Pulmonary artery endothelial cell (primary cell): ENCODE measurements around the gene SEC16A. TPM values are rescaled to one million over a fixed set of nuclear protein-coding genes. Genes with fewer than 3 reads are reported as not detected.

Experiments
- DNase-seq: peaks from one replicate; pipeline ENCODE4 v3.0.0-alpha.2; 2011; ENCODE audit warnings: low read depth, low spot score
- total RNA-seq: library from RNA; depleted of rRNA; stranded (reverse); fragments of >200 nt; gene quantifications from 2 replicates; pipeline ENCODE4 v1.2.3, GENCODE V29; 2014

The SEC16A gene
- total RNA-seq, 1 donor from 2014 or later = 18.8 TPM

DNA sequence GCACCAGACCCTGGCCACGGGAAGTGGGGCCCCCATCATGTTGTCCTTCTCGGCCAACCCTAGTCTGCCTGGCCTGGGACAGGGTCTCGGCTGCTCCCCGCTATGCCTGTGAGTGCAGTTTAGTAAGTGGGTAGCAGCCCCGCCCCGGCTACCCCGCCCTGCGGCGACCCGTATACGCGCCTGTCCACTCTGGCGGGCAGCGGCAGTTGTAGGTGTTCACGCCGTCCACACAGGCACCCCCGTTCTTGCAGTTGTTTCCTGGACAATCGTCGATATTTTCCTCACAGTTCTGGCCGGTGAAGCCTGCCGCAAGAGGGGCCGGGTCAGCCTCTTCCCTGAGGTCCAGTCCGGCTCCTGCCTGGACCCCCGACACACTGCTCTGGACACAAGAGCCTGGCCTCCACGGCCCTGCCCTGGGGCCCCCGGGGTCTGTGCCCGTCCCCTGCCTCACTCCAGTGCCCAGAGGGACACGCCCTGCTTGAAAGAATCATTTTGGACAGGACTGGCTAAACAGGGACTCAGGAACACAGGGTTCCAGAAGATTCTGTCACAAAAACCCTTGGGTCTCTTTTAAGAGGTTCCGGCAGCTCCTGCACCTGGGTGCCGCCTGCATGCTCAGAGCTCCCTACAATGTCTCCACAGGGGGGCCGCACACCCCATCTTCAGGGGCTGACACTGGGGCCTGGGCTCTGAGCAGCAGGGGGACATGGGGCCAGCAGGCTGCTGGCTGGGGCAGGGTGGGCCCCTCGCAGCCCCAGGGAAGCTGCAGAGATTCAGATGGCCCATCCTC lies 36.6 kb upstream of the SEC16A start:
- no peak for DNase-seq

GRCh38 chr9:136518623-136519022 lies 35.8 kb upstream of the SEC16A start:
- DNase-seq = no peak

- DNase-seq = no peak
Measured at GRCh38 chr9:136517950-136518349, 35.1 kb upstream of the SEC16A start.

DNA sequence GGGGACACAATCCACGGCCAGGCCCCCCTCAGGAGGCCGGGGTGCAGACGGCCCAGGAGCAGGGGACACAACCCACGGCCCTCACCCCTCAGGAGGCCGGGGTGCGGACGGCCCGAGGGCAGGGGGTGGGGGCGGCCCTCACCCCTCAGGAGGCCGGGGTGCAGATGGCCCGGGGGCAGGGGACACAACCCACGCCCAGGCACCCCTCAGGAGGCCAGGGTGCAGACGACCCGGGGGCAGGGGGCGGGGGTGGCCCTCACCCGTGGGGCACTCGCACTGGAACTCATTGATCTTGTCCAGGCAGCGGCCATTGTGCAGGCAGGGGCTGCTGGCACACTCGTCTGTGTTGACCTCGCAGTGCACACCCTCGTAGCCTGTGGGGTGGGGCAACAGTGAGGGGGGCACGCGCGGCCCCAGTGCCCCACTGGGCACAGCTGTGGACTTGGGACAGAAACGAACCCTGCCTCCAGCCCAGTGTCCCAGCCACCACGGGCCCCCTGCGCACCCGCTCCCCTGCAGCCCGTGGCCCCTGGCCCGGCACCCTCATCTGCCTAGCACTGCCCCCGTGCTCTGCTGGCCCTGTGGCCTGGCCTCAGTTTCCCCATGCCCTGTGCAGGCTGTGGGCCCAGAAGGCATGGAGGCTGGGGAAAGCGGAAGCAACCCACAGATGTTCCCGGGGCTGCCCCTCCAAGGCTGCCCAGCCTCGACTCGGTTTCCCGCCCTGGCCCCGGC lies 34.3 kb upstream of the SEC16A start:
- DNase-seq = no peak

DNA sequence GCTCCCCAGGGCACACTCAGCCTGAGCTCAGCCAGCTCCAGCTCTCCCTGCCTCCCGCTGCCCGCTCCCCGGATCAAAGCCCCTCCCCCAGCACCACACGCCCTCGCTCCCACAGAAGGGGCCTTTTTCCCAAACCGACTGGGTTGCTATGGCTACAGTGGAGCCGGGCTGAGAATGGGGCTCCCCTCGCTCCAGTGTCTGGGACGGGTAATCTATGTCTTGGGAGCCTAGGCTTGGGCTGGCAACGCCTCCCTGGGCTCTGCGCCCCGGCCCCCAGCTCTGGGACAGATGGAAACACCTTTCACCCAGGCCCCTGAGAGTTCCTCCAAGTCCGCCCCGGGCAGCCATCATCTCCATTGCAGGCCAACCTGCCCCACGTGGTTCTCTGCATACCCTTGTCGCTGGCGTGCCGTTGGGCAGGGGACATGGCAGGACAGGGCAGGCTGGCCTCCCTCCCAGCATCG lies 33.4 kb upstream of the SEC16A start:
- DNase-seq = no peak

DNA sequence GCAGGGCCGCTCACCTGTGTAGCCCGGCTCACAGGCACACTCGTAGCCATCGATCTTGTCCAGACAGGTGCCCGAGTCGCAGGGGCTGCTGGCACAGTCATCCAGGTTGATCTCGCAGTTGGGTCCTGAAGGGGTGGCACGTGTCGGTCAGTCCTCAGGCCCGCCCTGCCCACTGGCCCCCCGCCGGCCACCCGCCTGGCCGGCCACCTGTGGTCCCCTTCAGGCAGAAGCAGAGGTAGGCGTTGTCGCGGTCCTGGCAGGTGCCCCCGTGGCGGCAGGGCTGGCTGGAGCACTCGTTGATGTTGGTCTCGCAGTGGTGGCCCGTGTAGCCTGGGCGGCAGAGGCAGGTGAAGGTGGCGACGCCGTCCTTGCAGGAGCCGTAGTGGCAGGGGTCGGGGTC lies 32.4 kb upstream of the SEC16A start:
- no peak for DNase-seq

- DNase-seq = no peak
Measured at GRCh38 chr9:136514022-136514714, 31.3 kb upstream of the SEC16A start.

DNA sequence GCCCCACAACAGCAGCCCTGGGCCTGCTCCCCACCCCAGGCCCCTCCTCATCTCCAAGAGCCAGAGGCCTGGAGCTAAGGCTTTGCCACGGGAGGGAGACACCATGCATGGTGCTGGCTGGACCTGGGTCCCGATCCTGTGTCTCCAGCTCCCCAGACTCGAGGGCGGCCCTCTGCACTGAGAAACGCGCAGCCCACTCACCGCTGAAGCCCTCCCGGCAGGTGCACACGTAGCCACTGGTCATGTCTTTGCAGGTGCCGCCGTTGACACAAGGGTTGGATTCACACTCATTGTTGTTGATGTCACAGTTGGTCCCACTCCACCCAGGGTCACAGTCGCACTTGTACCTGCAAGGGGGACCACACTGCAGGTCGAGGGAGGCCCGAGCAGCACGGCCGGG lies 30.4 kb upstream of the SEC16A start:
- DNase-seq = no peak

DNA sequence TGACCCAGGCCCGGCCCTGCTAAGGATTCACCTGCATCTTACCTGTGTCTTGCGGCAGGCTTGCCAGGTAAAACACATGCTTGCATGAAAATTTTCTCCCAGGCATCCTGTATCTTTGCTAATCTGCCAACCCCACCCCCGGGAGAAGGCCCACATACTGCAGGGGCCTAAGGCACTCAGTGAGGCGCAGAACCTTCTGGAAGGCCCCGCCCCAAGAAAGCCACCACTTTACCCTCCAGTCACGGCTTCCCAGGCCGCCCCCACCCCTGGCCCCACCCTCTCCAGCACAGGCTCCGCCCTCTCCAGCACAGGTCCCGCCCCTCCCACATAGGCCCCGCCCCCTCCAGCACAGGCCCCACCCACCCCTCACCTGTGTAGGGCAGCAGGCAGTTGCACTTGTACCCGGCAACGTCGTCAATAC lies 29.8 kb upstream of the SEC16A start:
- peak; percentile 57 for DNase-seq

- DNase-seq = peak; percentile 99
Measured at GRCh38 chr9:136511670-136512592, 29.1 kb upstream of the SEC16A start.

DNA sequence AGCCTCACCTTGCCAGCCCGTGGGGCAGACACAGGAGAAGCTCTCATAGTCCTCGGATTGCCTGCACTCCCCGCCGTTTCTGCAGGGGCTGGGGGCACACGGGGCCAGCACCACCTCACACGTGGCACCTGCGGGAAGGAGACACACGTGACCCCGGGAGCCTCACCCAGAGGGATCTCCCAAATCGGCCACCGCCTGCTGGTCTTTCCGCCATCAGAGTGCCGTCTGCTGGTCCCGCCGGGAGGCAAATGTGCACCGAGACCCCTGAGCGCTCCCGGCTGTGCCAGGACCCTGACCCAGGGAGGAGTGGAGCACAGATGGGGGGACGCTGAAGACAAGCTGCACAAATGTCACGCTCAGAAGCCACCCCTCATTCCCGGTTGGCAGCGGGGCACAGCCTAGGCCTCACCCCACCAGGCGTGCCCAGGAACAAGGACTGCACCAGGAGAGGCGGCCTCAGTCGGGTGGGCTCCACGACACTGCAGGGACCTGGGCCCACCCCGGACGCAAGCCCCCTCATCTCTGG lies 28.4 kb upstream of the SEC16A start:
- no peak for DNase-seq

- no peak for DNase-seq
Measured at GRCh38 chr9:136510561-136510960, 27.7 kb upstream of the SEC16A start.

- DNase-seq = no peak
Measured at GRCh38 chr9:136509549-136509948, 26.7 kb upstream of the SEC16A start.

DNA sequence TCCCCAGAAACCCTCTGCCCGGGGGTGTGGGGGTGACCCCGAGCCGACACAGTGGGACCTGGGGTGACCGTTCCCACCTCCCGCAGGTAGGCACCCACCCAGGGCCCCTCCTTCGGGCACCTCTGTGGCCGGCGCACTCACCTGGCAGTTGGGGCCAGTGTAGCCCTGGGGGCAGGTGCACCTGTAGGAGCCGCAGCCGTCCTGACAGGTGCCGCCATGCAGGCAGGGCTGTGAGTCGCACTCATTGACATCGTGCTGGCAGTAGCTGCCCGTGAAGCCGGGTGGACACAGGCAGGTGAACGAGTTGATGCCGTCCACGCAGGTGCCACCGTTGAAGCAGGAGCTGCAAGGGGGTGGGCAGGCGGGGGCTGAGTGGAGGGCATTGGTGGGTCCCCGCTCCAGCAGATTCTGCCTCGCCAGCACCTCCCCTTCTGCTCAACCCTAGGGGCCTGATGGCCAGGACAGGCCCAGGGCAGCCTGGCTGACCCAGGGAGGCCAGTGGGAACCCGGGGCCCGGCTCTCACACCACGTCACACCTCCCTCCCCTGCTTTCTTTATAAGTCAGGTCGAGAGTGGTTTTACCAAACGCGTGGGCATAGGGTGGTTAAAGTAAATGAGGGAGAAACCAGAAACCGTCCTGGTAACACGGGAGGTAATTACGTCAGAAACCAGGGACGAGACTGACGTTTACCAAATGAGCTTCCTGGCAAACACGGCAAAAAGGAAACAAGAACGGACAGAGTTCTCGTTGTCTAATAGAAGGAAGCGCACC lies 26.1 kb upstream of the SEC16A start:
- no peak for DNase-seq

DNA sequence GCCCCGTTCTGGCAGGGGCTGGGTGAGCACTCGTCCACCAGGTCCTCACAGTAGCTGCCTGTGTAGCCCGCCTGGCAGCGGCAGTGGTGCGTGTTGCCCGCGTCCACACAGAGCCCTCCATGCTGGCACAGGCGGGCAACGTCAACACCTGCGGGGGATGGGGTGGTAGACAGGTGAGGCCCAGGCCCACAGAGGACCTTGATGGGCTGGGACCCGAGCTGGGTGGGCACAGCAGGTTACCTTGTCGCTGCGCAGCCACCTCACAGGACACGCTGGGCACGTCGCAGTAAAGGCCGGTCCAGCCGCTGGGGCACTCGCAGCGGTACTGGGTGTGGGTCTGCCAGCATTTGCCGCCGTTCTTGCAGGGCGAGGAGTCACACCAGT lies 25.1 kb upstream of the SEC16A start:
- DNase-seq = no peak

DNA sequence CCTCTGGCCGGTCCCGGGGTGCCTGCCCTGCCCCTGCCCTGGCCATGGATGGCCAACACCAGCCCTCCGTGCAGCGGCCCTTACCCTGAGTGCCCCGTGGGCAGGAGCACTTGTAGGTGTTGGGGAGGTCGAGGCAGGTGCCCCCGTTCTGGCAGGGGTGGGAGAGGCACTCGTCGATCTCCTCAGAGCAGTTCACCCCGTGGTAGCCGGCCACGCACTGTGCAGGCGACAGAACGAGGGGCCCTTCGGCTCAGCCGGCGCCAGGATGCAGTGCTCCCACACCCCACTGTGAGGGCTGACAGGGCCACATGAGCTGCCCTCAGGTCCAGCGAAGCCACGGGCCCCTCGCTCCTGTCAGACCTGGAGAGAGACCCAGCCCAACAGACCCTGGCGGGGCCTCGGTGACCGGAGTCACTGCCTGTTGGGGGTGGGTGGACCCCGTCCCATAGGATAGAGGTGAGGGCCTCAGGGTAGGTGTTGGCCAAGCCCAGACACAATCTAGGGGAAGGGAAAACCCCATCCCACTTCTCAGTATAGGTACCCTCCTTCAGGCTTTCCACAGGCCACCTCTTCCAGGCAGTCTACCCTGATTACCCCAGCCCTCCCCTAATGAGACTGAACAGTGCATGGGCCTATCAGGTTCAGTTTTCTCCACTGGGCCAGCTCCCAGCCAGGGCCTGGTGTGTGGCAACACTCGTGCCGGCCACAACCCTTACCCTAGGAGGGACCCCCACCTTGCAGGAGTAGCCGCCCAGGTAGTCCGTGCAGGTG lies 24.6 kb upstream of the SEC16A start:
- DNase-seq = no peak

DNA sequence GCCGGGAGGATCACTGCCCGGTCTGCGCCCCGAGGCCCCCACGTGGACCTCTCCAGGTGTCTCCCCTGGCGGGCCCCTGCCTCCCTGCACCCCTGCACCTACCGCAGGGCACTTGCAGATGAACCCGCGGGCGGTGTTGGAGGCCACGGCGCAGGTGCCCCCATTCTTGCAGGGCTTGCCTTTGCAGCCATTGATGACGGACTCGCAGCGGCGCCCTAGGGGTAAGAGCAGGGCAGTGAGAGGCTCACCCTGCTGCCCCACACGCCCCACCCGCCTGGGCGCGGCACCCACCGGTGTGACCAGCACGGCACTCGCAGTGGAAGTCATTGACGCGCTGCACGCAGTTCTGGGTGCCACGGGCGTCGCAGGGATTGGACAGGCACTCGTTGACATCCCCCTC lies 23.6 kb upstream of the SEC16A start:
- no peak for DNase-seq

DNA sequence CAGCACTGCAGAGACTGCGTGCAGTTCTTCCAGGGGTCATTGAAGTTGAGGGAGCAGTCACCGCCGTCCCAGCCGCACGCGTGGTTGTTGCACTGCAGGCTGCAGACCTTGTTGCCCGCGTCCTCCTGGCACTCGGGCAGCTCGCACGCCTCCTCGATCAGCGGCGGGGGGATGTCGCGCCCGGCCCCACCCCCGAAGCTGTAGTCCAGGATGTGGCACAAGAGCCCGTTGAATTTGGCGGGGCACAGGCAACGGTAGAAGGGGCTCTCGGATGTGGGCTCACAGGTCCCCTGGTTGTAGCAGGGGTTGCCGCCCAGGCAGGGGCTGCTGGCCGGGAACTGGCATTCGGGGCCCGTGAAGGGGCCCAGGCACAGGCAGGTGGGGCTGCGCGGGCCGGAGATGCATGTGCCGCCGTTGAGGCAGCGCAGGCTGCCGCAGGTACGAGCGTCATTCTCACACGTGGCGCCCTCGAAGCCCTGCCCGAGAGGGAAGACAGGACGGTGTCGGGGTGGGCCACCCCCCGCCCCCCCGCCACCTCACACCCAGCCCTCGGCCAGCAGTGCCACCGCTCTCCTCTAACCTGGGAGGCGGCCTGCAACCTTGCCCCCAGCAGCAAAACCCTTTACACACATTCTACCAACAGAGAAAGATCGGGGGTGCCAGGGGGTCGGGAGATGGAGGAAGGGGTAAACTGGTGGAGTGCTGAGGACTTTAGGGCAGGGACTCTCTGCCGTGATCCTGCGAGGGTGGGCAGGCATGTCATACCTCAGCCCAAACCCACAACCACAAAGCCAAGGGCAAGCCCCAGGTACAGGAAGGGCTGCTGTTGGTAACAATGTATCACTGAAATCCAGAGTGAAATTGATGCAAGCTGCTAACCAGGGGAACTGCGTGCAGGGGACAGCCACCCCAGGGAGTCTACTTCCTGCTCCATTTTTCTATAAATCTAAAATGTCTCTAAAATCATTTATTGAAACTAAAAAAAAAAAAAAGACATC lies 22.9 kb upstream of the SEC16A start:
- no peak for DNase-seq
